ENCODE measurements around the gene OR51D1.

OR51D1 gene, protein sequence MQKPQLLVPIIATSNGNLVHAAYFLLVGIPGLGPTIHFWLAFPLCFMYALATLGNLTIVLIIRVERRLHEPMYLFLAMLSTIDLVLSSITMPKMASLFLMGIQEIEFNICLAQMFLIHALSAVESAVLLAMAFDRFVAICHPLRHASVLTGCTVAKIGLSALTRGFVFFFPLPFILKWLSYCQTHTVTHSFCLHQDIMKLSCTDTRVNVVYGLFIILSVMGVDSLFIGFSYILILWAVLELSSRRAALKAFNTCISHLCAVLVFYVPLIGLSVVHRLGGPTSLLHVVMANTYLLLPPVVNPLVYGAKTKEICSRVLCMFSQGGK

GRCh38 chr11:4636962-4637661 lies at the start of gene OR51D1:
TSS of gene OR51D1 (plus strand) at chr11:4637477. CDS start at chr11:4639791, 2,314 bp downstream.
- Histone ChIP-seq H3K9me3 (ENCODE audit: low read depth, low read length) (no peaks in the 10 kb centered on the region), H3K27ac (no peak within 1 kb of the TSS), H3K36me3 (ENCODE audit: insufficient read depth, low read length) (no peaks in the 10 kb centered on the region), H3K9ac (ENCODE audit: insufficient read length) (no peak within 1 kb of the TSS), H3K4me3 (no peak within 1 kb of the TSS)
- DNase-seq (ENCODE audit: low read depth, low spot score) = peak; percentile 28
- TF ChIP-seq EZH2 (IDR thresholded peaks at IDR 0.05) = no peak
- no peak for TF ChIP-seq POLR2AphosphoS5 (IDR thresholded peaks at IDR 0.05; ENCODE audit: borderline replicate concordance, low read depth, low read length)

DNA sequence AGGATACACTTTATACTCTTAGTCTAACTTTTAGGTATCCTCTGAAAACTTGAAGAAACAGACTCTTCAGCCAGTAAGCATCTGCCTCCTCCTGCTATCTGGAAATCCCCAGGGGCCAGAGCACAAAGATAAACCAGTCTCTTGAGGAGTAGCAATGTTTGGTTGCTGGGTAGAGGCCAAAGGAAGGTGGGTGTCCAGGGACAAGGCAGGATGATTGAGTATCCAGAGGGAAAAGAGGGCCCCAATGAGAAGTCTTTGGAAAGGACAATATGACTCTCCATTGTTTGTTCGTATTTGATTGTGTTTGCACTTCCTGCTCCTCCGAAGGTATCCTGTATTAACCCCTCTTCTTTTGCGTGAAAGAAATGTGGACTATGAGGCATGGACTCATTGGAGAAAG lies 48.3 kb upstream of the OR51D1 start:
- Histone ChIP-seq H3K27ac (no peak overlapping the region), H3K4me3 (no peak overlapping the region), H3K36me3 (ENCODE audit: insufficient read depth, low read length) (no peaks in the 10 kb centered on the region), H3K9me3 (ENCODE audit: low read depth, low read length) (no peaks in the 10 kb centered on the region), H3K9ac (ENCODE audit: insufficient read length) (no peak overlapping the region)
- TF ChIP-seq POLR2AphosphoS5 (IDR thresholded peaks at IDR 0.05; ENCODE audit: borderline replicate concordance, low read depth, low read length) (no peak), FOXP2 (optimal IDR thresholded peaks at IDR 0.05; ENCODE audit: control extremely low read depth, extremely low read length, insufficient read depth) (no peak), EZH2 (IDR thresholded peaks at IDR 0.05) (no peak)
- DNase-seq (ENCODE audit: low read depth, low spot score) = no peak

- TF ChIP-seq EZH2 (IDR thresholded peaks at IDR 0.05) (no peak), FOXP2 (optimal IDR thresholded peaks at IDR 0.05; ENCODE audit: control extremely low read depth, extremely low read length, insufficient read depth) (no peak)
- H3K36me3 ChIP-seq (ENCODE audit: insufficient read depth, low read length) = no peaks in the 10 kb centered on the region
Measured at GRCh38 chr11:4593739-4594138, 43.5 kb upstream of the OR51D1 start, which contains the start of gene OR52I1. TSS of gene OR52I1 (plus strand) at chr11:4594039. CDS start at chr11:4594039, 0 bp downstream.

DNA sequence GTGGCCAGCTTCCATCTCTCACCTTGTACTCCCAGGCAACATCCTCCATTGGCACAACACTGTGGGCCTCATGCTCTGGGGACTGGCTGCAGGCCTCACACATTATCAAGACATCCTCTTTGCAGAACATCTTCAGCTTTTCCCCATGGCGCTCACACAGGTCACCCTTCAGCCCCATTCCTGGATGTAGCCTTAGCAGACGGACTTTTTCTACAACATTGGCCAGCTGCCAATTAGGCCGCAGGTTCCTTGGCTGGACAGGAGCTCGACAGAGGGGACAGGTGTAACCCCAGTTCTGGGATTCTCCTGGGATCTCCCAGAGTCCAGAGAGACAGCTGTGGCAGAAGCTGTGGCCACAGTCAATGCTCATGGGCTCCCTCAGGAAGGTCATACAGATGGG lies 32.2 kb upstream of the OR51D1 start:
- TF ChIP-seq FOXP2 (optimal IDR thresholded peaks at IDR 0.05; ENCODE audit: control extremely low read depth, extremely low read length, insufficient read depth) (no peak), POLR2AphosphoS5 (IDR thresholded peaks at IDR 0.05; ENCODE audit: borderline replicate concordance, low read depth, low read length) (no peak), EZH2 (IDR thresholded peaks at IDR 0.05) (no peak)
- Histone ChIP-seq H3K4me3 (no peak overlapping the region), H3K27ac (no peak overlapping the region), H3K36me3 (ENCODE audit: insufficient read depth, low read length) (no peaks in the 10 kb centered on the region; the same call in 1 of the 2 replicates), H3K9ac (ENCODE audit: insufficient read length) (no peak overlapping the region), H3K9me3 (ENCODE audit: low read depth, low read length) (no peaks in the 10 kb centered on the region)
- no peak for DNase-seq (ENCODE audit: low read depth, low spot score)

More at GRCh38 chr11:4593739-4594138, 43.5 kb upstream of the OR51D1 start, which contains the start of gene OR52I1:
- no peak within 1 kb of the TSS for H3K9ac ChIP-seq (ENCODE audit: insufficient read length)
- H3K27ac ChIP-seq = no peak within 1 kb of the TSS
- no peak for DNase-seq (ENCODE audit: low read depth, low spot score)
- no peaks in the 10 kb centered on the region for H3K9me3 ChIP-seq (ENCODE audit: low read depth, low read length)
- no peak within 1 kb of the TSS for H3K4me3 ChIP-seq

- H3K27ac ChIP-seq = no peak overlapping the region
- H3K9me3 ChIP-seq (ENCODE audit: low read depth, low read length) = no peaks in the 10 kb centered on the region
- no peaks in the 10 kb centered on the region for H3K36me3 ChIP-seq (ENCODE audit: insufficient read depth, low read length)
- peak overlapping the region; percentile 93 for H3K4me3 ChIP-seq
- H3K9ac ChIP-seq (ENCODE audit: insufficient read length) = no peak overlapping the region
- no peak for DNase-seq (ENCODE audit: low read depth, low spot score)
- TF ChIP-seq POLR2AphosphoS5 (IDR thresholded peaks at IDR 0.05; ENCODE audit: borderline replicate concordance, low read depth, low read length) = no peak
- no peak for TF ChIP-seq FOXP2 (optimal IDR thresholded peaks at IDR 0.05; ENCODE audit: control extremely low read depth, extremely low read length, insufficient read depth)
- no peak for TF ChIP-seq EZH2 (IDR thresholded peaks at IDR 0.05)
Measured at GRCh38 chr11:4606231-4607015, 30.9 kb upstream of the OR51D1 start.

GRCh38 chr11:4607096-4607495 lies 30.2 kb upstream of the OR51D1 start:
- H3K9me3 ChIP-seq (ENCODE audit: low read depth, low read length) = no peaks in the 10 kb centered on the region
- H3K4me3 ChIP-seq = peak overlapping the region; percentile 93
- peak overlapping the region; percentile 93 for H3K9ac ChIP-seq (ENCODE audit: insufficient read length)
- DNase-seq (ENCODE audit: low read depth, low spot score) = no peak
- no peaks in the 10 kb centered on the region for H3K36me3 ChIP-seq (ENCODE audit: insufficient read depth, low read length)
- no peak for TF ChIP-seq FOXP2 (optimal IDR thresholded peaks at IDR 0.05; ENCODE audit: control extremely low read depth, extremely low read length, insufficient read depth)
- TF ChIP-seq POLR2AphosphoS5 (IDR thresholded peaks at IDR 0.05; ENCODE audit: borderline replicate concordance, low read depth, low read length) = no peak
- no peak for TF ChIP-seq EZH2 (IDR thresholded peaks at IDR 0.05)
- no peak overlapping the region for H3K27ac ChIP-seq

GRCh38 chr11:4607781-4608666 lies 29.3 kb upstream of the OR51D1 start, which contains the start of gene TRIM68:
TSS of gene TRIM68 (minus strand) at chr11:4608231. CDS start at chr11:4605504, 2,727 bp downstream.
- Histone ChIP-seq H3K9me3 (ENCODE audit: low read depth, low read length) (no peaks in the 10 kb centered on the region), H3K9ac (ENCODE audit: insufficient read length) (peak within 1 kb of the TSS; percentile 93), H3K36me3 (ENCODE audit: insufficient read depth, low read length) (no peaks in the 10 kb centered on the region), H3K27ac (peak within 1 kb of the TSS; percentile 65; the same call in 1 of the 2 replicates), H3K4me3 (peak within 1 kb of the TSS; percentile 93)
- peak; percentile 66 for DNase-seq (ENCODE audit: low read depth, low spot score)
- no peak for TF ChIP-seq EZH2 (IDR thresholded peaks at IDR 0.05)
- TF ChIP-seq POLR2AphosphoS5 (IDR thresholded peaks at IDR 0.05; ENCODE audit: borderline replicate concordance, low read depth, low read length) = peak; percentile 75; the same call in 1 of the 2 replicates
